ENCODE results near the gene EIF2B4.

- TF ChIP-seq CTCF (conservative IDR thresholded peaks at IDR 0.05 in 1 of 2, IDR thresholded peaks at IDR 0.05 in 1 of 2; ENCODE audit: low read depth in 1 of 2, low read length in 2 of 2): no peak
- TF ChIP-seq EZH2 (IDR thresholded peaks at IDR 0.05; ENCODE audit: low read length, missing control alignments): no peak
These were observed 11.5 kb upstream of the EIF2B4 start for GRCh38 chr2:27381577-27382181.

Measured in fibroblast of lung (primary cell).